Lower lobe of right lung (tissue), 2 donors: ENCODE data around the gene DNM3. TPM values are rescaled to one million over a fixed set of nuclear protein-coding genes. Genes with fewer than 3 reads are reported as not detected.

Source experiments
- ATAC-seq, 2 donors: fragments of 200-7000 bp; cut with Tn5 transposase; one replicate each; pipeline ENCODE4 v1.9.1; 2020 to 2022; ENCODE audit warnings: mild to moderate bottlenecking in 2 of 2, moderate library complexity in 2 of 2
- DNase-seq: peaks from one replicate; pipeline ENCODE4 v3.0.0-alpha.2; 2020
- H3K27ac ChIP-seq: fragments of 200-600 bp; one replicate; pipeline ENCODE4 v1.8.0; 2022
- H3K27me3 ChIP-seq: fragments of 200-600 bp; one replicate; pipeline ENCODE4 v1.8.0; 2022; ENCODE audit warnings: low read depth
- H3K36me3 ChIP-seq: fragments of 200-600 bp; one replicate; pipeline ENCODE4 v1.8.0; 2022; ENCODE audit warnings: mild to moderate bottlenecking
- H3K4me1 ChIP-seq: fragments of 200-600 bp; one replicate; pipeline ENCODE4 v1.8.0; 2022
- H3K4me3 ChIP-seq: fragments of 200-600 bp; one replicate; pipeline ENCODE4 v1.8.0; 2022; ENCODE audit warnings: mild to moderate bottlenecking
- H3K9me3 ChIP-seq: fragments of 200-600 bp; one replicate; pipeline ENCODE4 v1.8.0; 2022
- CTCF ChIP-seq: fragments of 200-600 bp; IDR thresholded peaks from one replicate; pipeline ENCODE4 v1.8.0; 2022; ENCODE audit warnings: antibody characterized with exemption, mild to moderate bottlenecking
- intact Hi-C: fragments of 100-400 bp; cut with DNase I; formaldehyde crosslinking; loops from one replicate; pipeline ENCODE4 v1.11.0; 2022
- total RNA-seq: library from RNA; stranded (reverse); fragmentation: NEBNext Ultra II Directional; extraction: Animal tissue kit (Norgen Biotek cat#: 25700); gene quantifications from one replicate; pipeline ENCODE4 v1.2.1, GENCODE V29; 2021
- donor health status: DM: no; HTN: yes; CAD: no; lungs with severe emphysema.

Gene DNM3
- total RNA-seq, 1 donor from 2014 or later = 12.4 TPM

DNA sequence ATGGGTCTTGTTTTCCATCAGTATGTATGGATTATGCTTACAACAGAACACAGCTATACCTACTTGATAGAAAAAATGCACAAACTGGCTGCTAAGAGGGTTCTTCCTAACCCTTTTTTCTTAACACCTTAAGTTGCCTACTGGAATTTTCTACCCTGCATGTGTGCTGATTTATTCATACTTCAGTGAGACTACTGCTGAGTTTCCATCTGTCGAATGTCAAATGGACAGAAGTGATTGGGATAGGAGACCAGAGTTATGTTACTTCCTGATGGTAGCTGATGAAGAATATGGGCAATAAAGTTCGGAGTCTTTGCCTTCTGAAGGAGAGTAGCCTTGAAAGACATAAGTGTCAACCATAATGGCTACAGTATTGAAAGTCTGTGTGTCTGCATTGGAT, 6.5 kb upstream of the DNM3 start:
- Histone ChIP-seq H3K27ac (no peak overlapping the region), H3K36me3 (no peaks in the 10 kb centered on the region), H3K4me1 (no peaks in the 10 kb centered on the region), H3K9me3 (no peaks in the 10 kb centered on the region), H3K4me3 (no peak overlapping the region), H3K27me3 (no peaks in the 10 kb centered on the region)
- intact Hi-C loops = no loop called here
- no peak for ATAC-seq
- no peak for TF ChIP-seq CTCF
- DNase-seq = no peak

- TF ChIP-seq CTCF = no peak
- Histone ChIP-seq H3K4me3 (no peak overlapping the region), H3K27ac (no peak overlapping the region), H3K27me3 (no peaks in the 10 kb centered on the region), H3K9me3 (no peaks in the 10 kb centered on the region), H3K36me3 (no peaks in the 10 kb centered on the region), H3K4me1 (peaks cover 5% of the 10 kb centered on the region)
- no peak for ATAC-seq
- DNase-seq = no peak
- intact Hi-C loops = no loop called here
Measured at GRCh38 chr1:171835891-171836290, 5.4 kb upstream of the DNM3 start.

DNA sequence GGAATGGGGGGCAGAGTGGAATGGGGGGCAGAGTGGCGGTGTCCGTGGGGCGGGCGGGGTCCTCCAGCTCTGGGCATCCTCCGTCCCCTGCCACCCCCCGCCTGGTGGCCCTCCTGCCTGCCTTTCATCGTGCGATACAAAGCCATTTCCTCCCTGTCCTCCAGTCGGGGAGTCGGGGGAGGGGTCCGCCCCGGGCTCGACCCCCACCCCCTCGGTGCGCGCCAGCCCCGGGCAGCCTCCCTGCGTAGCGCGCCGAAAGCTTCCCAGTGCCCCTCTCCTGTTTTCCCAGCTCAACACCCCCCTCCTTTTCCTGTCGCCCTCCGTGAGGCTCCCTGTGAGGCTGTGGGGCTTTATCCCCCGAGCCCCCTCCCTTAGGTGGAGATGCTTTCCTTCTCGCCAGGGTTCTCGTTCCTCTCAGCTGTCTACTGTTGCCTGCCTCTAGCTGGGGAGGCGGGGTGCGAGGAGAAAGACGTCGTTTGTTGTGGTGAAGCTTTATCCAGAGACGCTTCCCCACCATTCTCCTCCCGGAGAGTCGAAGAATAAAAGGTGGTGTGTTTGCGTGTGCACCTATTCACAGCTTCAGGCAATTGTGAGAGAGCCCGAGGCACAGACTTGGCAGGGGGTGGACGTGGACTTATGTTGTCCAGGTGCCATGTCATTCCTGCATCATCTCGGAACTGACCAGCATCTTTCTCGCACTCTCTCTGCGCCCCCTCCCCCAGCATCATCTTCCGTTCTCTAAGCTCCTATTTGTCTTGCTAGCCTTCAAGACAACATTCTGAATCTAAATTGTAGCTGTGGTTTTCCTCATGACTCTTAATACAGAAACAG, 848 bp downstream of the DNM3 start:
- H3K4me1 ChIP-seq = peaks cover 6% of the 10 kb centered on the region
- intact Hi-C loops = no loop called here
- peak overlapping the region; percentile 93 for H3K4me3 ChIP-seq
- H3K9me3 ChIP-seq = no peaks in the 10 kb centered on the region
- DNase-seq (no peak), ATAC-seq (peak; percentile 29 to 37)
- H3K27ac ChIP-seq = peak overlapping the region; percentile 84
- no peak for TF ChIP-seq CTCF
- no peaks in the 10 kb centered on the region for H3K27me3 ChIP-seq
- H3K36me3 ChIP-seq = no peaks in the 10 kb centered on the region

DNA sequence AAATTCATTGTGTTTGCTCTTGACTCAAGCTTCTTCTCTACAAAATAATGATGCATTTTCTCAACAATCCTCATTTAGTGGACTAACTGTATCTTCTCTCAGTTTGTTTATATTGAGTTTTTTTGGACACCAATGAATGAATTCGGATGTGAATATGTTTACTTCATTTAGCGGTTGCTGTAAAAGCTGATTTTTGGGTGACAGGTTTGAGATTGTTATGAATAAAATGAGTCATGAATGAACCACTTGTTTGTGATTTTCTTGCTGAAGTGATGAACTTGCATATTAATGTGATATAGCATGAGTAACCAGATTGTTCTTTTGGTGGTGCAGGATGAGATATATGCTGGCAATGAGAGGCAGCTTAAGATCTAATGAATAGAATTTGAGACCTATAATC, 3.1 kb downstream of the DNM3 start:
- no peaks in the 10 kb centered on the region for H3K27me3 ChIP-seq
- H3K4me3 ChIP-seq = no peak overlapping the region
- ATAC-seq (no peak), DNase-seq (no peak)
- peaks cover 6% of the 10 kb centered on the region for H3K4me1 ChIP-seq
- no peaks in the 10 kb centered on the region for H3K9me3 ChIP-seq
- intact Hi-C loops = no loop called here
- no peaks in the 10 kb centered on the region for H3K36me3 ChIP-seq
- no peak for TF ChIP-seq CTCF
- H3K27ac ChIP-seq = no peak overlapping the region

- Histone ChIP-seq H3K4me3 (no peak overlapping the region), H3K9me3 (no peaks in the 10 kb centered on the region), H3K27me3 (no peaks in the 10 kb centered on the region), H3K27ac (no peak overlapping the region), H3K36me3 (no peaks in the 10 kb centered on the region), H3K4me1 (no peaks in the 10 kb centered on the region)
- no peak for TF ChIP-seq CTCF
- no peak for ATAC-seq
- no peak for DNase-seq
- intact Hi-C loops = no loop called here
Measured at GRCh38 chr1:171845998-171846397, 4.7 kb downstream of the DNM3 start.
